Esophagus muscularis mucosa (tissue), 4 donors: ENCODE measurements around the gene SLC4A9. TPM values are rescaled to one million over a fixed set of nuclear protein-coding genes. Genes with fewer than 3 reads are reported as not detected.

Experiments
- DNase-seq: peaks from one replicate; pipeline ENCODE4 v3.0.0-alpha.2; 2017; ENCODE audit errors: extremely low spot score
- H3K27ac ChIP-seq, 4 donors: fragments of 200-600 bp; sonication (generic); replicated peaks in 1 of 4; 1 replicate in 3 of 4; 2 replicates in 1 of 4; pipeline ENCODE4 v1.5.1; 2016 to 2019; ENCODE audit warnings: mild to moderate bottlenecking in 1 of 4
- H3K27me3 ChIP-seq, 4 donors: fragments of 200-600 bp; sonication (generic); one replicate each; pipeline versions ENCODE4 v1.5.1 to v1.6.0; 2016 to 2019
- H3K36me3 ChIP-seq, 4 donors: fragments of 200-600 bp; sonication (generic); one replicate each; pipeline ENCODE4 v1.5.1; 2016 to 2019
- H3K4me1 ChIP-seq, 4 donors: fragments of 200-600 bp; sonication (generic); one replicate each; pipeline ENCODE4 v1.5.1; 2016 to 2019
- H3K4me3 ChIP-seq, 4 donors: fragments of 200-600 bp; sonication (generic); 1 replicate in 2 of 4; 2 replicates in 2 of 4; pipeline ENCODE4 v1.5.1; 2016 to 2019; ENCODE audit warnings: mild to moderate bottlenecking in 4 of 4, moderate library complexity in 1 of 4
- H3K9me3 ChIP-seq, 4 donors: fragments of 200-600 bp; sonication (generic); 1 replicate in 3 of 4; 2 replicates in 1 of 4; pipeline ENCODE4 v1.5.1; 2016 to 2019
- CTCF ChIP-seq, 3 experiments: fragments of 200-600 bp in 2 of 3; fragments of 450-650 bp in 1 of 3; sonication (generic) in 2 of 3; IDR thresholded peaks; one replicate each; pipeline ENCODE4 v1.5.1; 2017 to 2019; ENCODE audit warnings: antibody characterized with exemption in 3 of 3, mild to moderate bottlenecking in 2 of 3, moderate library complexity in 1 of 3
- EP300 ChIP-seq: sonication (generic); formaldehyde crosslinking; IDR thresholded peaks from one replicate; pipeline ENCODE4 v1.6.1; 2017; ENCODE audit warnings: antibody characterized with exemption
- POLR2A ChIP-seq: fragments of 450-650 bp; IDR thresholded peaks from one replicate; pipeline ENCODE4 v1.6.1; 2017; ENCODE audit warnings: antibody characterized with exemption, moderate library complexity, mild to moderate bottlenecking, low read depth
- POLR2AphosphoS5 ChIP-seq, 2 donors: sonication (generic); formaldehyde crosslinking; IDR thresholded peaks; one replicate each; pipeline ENCODE4 v1.6.1; 2017; ENCODE audit warnings: antibody characterized with exemption in 2 of 2
- WGBS: methylation state at CpG from one replicate; pipeline ENCODE4 v1.1.5; 2018; 5-methylcytosine and 5-hydroxymethylcytosine counted together
- intact Hi-C: fragments of 100-400 bp; cut with DNase I; formaldehyde crosslinking; loops from one replicate; pipeline ENCODE4 v1.15.1; 2023
- total RNA-seq, 4 donors: library from RNA; depleted of rRNA; stranded (reverse); fragments of >200 nt; gene quantifications; one replicate each; pipeline versions ENCODE4 v1.1.0 to v1.2.1, GENCODE V29; 2016

SLC4A9 gene
- total RNA-seq, 4 donors from 2014 or later = not detected

- Histone ChIP-seq H3K4me1 (no peaks in the 10 kb centered on the region), H3K4me3 (no peak overlapping the region), H3K27ac (no peak overlapping the region), H3K36me3 (no peaks in the 10 kb centered on the region), H3K27me3 (no peaks in the 10 kb centered on the region), H3K9me3 (no peaks in the 10 kb centered on the region)
- no peak for DNase-seq
- TF ChIP-seq CTCF (IDR thresholded peaks at IDR 0.05) = no peak
- no peak for TF ChIP-seq POLR2A
- intact Hi-C loops = no loop called here
- 88% methylated on average over 2 of the region's 2 CpGs for WGBS
Measured at GRCh38 chr5:140388052-140388451, 28.1 kb downstream of the SLC4A9 start.

DNA sequence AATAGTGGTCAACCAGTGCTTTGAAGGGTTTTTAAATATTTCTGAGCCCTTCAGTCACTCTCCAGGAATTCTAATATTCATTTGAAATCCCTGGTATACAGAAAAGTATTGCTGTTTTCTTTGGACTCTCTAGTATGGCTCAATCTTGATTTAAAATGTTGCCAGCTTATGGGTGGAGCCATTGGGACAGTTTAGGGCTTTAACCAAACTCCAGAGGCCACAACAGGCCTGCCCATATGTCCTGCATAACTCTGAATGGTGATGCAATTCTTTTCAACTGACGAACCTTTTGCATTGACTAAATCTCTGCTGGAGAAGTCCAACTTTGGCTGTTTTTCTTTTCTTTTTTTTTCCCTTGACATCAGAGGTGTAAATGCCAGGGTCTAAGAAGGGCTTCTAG is 31.3 kb downstream of the SLC4A9 start:
- 89% methylated on average over 1 of the region's 1 CpG for WGBS

DNA sequence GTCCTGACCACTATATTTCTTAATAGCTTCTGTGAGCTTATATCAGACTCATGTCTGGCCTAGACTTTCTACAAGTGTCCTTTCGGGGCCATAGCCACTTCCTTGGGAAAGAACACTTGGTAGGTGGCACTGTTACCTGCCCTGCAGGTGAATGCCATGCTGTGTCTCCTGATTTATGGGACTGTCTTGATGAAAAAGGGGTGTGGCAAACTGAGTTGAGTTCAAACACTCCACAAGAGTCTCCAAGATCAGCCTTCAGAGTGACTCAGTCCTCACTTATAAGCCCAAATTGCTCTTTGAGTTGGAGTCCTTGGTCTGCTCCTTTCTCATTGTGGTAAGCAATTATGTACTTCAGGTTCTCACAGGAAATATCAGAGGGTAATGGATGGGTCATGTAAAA is 31.7 kb downstream of the SLC4A9 start:
- 100% methylated on average over 1 of the region's 1 CpG for WGBS
- no peak for DNase-seq

More for the DNA sequence above, 31.3 kb downstream of the SLC4A9 start:
- no peak overlapping the region for H3K27ac ChIP-seq
- H3K9me3 ChIP-seq = no peaks in the 10 kb centered on the region
- no peaks in the 10 kb centered on the region for H3K36me3 ChIP-seq
- TF ChIP-seq CTCF (IDR thresholded peaks at IDR 0.05) (no peak), POLR2A (no peak), POLR2AphosphoS5 (IDR thresholded peaks at IDR 0.05) (no peak), EP300 (no peak)
- H3K4me3 ChIP-seq = no peak overlapping the region
- H3K4me1 ChIP-seq = no peaks in the 10 kb centered on the region
- DNase-seq = no peak
- H3K27me3 ChIP-seq = no peaks in the 10 kb centered on the region
- intact Hi-C loops = no loop called here

DNA sequence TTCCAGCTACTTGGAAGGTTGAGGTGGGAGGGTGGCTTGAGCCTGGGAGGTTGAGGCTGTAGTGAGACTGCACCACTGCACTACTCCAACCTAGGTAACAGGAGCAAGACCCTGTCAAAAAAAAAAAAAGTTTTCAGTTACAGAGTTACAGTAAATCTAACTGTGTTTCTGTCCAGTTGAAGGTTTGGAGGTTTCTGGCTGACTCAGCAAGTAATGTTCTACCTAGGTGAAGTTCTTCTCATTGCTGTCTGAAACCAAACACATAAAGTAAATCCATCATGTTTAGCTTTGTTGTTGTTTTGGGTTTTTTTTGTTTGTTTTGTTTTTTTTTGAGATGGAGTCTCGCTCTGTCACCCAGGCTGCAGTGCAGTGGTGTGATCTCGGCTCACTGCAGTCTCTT is 33.7 kb downstream of the SLC4A9 start:
- no peaks in the 10 kb centered on the region for H3K36me3 ChIP-seq
- WGBS = 97% methylated on average over 2 of the region's 2 CpGs
- H3K4me3 ChIP-seq = no peak overlapping the region
- DNase-seq = no peak
- H3K9me3 ChIP-seq = no peaks in the 10 kb centered on the region
- H3K4me1 ChIP-seq = no peaks in the 10 kb centered on the region
- TF ChIP-seq EP300 = no peak
- TF ChIP-seq CTCF (IDR thresholded peaks at IDR 0.05) = no peak
- no peak for TF ChIP-seq POLR2A
- no peak for TF ChIP-seq POLR2AphosphoS5 (IDR thresholded peaks at IDR 0.05)
- intact Hi-C loops = no loop called here
- no peak overlapping the region for H3K27ac ChIP-seq
- H3K27me3 ChIP-seq = no peaks in the 10 kb centered on the region

More for the DNA sequence above, 31.7 kb downstream of the SLC4A9 start:
- no peaks in the 10 kb centered on the region for H3K4me1 ChIP-seq
- H3K27ac ChIP-seq = no peak overlapping the region
- H3K4me3 ChIP-seq = no peak overlapping the region
- H3K9me3 ChIP-seq = no peaks in the 10 kb centered on the region
- no peaks in the 10 kb centered on the region for H3K27me3 ChIP-seq
- TF ChIP-seq CTCF (IDR thresholded peaks at IDR 0.05) = no peak
- TF ChIP-seq POLR2A = no peak
- TF ChIP-seq POLR2AphosphoS5 (IDR thresholded peaks at IDR 0.05) = no peak
- TF ChIP-seq EP300 = no peak
- intact Hi-C loops = no loop called here
- H3K36me3 ChIP-seq = no peaks in the 10 kb centered on the region

GRCh38 chr5:140398379-140398811 is 38.4 kb downstream of the SLC4A9 start:
- H3K4me1 ChIP-seq = peaks cover 11 to 21% (median 18%) of the 10 kb centered on the region in 4 donors
- TF ChIP-seq POLR2AphosphoS5 (IDR thresholded peaks at IDR 0.05) (no peak), EP300 (no peak), CTCF (IDR thresholded peaks at IDR 0.05) (no peak), POLR2A (no peak)
- no peak overlapping the region for H3K4me3 ChIP-seq
- no peak overlapping the region for H3K27ac ChIP-seq
- no peaks in the 10 kb centered on the region for H3K36me3 ChIP-seq
- intact Hi-C loops = no loop called here
- DNase-seq = no peak
- no peaks in the 10 kb centered on the region for H3K9me3 ChIP-seq
- H3K27me3 ChIP-seq = no peaks in the 10 kb centered on the region
